SK-N-SH (cell line): ENCODE data around the gene SLC47A1. TPM values are rescaled to one million over a fixed set of nuclear protein-coding genes. Genes with fewer than 3 reads are reported as not detected.

Experiments
- CTCF ChIA-PET: fragments of 300-600, 350-600 bp; formaldehyde crosslinking; extraction: SDS; loops from one replicate; lab custom pipeline; 2021; lab: Yijun Ruan, JAX
- POLR2A ChIA-PET: fragments of 350-600 bp; sonication (Branson Sonifier 250); formaldehyde crosslinking; extraction: SDS; loops from one replicate; lab custom pipeline; 2020; ENCODE audit warnings: antibody characterized with exemption, inconsistent platforms; lab: Yijun Ruan, JAX
- DNase-seq: peaks from one replicate; pipeline ENCODE4 v3.0.0; 2012
- H2AFZ ChIP-seq: fragments of 200-600 bp; sonication (generic); 2 replicates; pipeline ENCODE4 v1.8.1; 2016; ENCODE audit warnings: antibody characterized with exemption, mild to moderate bottlenecking, low read depth
- H3F3A ChIP-seq: fragments of 200-600 bp; sonication (generic); replicated peaks from 2 replicates; pipeline ENCODE3; 2016; ENCODE audit warnings: antibody characterized with exemption, mild to moderate bottlenecking; ENCODE audit not compliant: insufficient read depth
- H3K27ac ChIP-seq, 2 experiments: fragments of 200-500 bp in 1 of 2; fragments of 200-600 bp in 1 of 2; sonication (Bioruptor generic) in 1 of 2; sonication (generic), shearing (Covaris generic) in 1 of 2; 2 replicates each; pipeline versions ENCODE4 v1.5.1 to v1.6.1; 2014 to 2016; ENCODE audit warnings: low read depth in 2 of 2, inconsistent platforms in 1 of 2, low read length in 1 of 2, mild to moderate bottlenecking in 1 of 2, mixed read lengths in 1 of 2
- H3K27me3 ChIP-seq: fragments of 200-600 bp; sonication (generic), shearing (Covaris generic); 2 replicates; pipeline ENCODE4 v1.6.1; 2016; ENCODE audit warnings: mixed run types; ENCODE audit not compliant: insufficient read depth
- H3K36me3 ChIP-seq, 2 experiments: fragments of 200-500 bp in 1 of 2; fragments of 200-600 bp in 1 of 2; sonication (Bioruptor generic) in 1 of 2; sonication (generic) in 1 of 2; replicated peaks in 1 of 2; 2 replicates each; pipeline versions ENCODE3 to v1.5.1; 2014 to 2016; ENCODE audit warnings: low read length in 1 of 2, mild to moderate bottlenecking in 1 of 2; ENCODE audit not compliant: insufficient read depth in 2 of 2, control insufficient read depth in 1 of 2
- H3K4me1 ChIP-seq, 2 experiments: fragments of 200-500 bp in 1 of 2; fragments of 200-600 bp in 1 of 2; sonication (Bioruptor generic) in 1 of 2; sonication (generic), shearing (Covaris generic) in 1 of 2; 2 replicates each; pipeline versions ENCODE4 v1.5.1 to v1.6.1; 2014 to 2016; ENCODE audit warnings: low read depth in 1 of 2, low read length in 1 of 2, mixed run types in 1 of 2; ENCODE audit not compliant: insufficient read depth in 2 of 2, control insufficient read depth in 1 of 2
- H3K4me2 ChIP-seq: fragments of 200-600 bp; sonication (generic), shearing (Covaris generic); 2 replicates; pipeline ENCODE4 v1.6.1; 2017; ENCODE audit warnings: mixed run types
- H3K4me3 ChIP-seq, 2 experiments: fragments of 200-500 bp in 1 of 2; fragments of 200-600 bp in 1 of 2; sonication (Bioruptor generic) in 1 of 2; sonication (generic), shearing (Covaris generic) in 1 of 2; 2 replicates each; pipeline versions ENCODE4 v1.5.1 to v1.8.1; 2014 to 2016; ENCODE audit warnings: low read depth in 2 of 2, inconsistent platforms in 1 of 2, low read length in 1 of 2, mild to moderate bottlenecking in 1 of 2, mixed read lengths in 1 of 2, moderate library complexity in 1 of 2
- H3K79me2 ChIP-seq: fragments of 200-600 bp; sonication (generic); 2 replicates; pipeline ENCODE4 v1.8.1; 2017; ENCODE audit warnings: mild to moderate bottlenecking; ENCODE audit not compliant: insufficient read depth
- H3K9ac ChIP-seq: fragments of 200-600 bp; sonication (generic); 2 replicates; pipeline ENCODE4 v1.6.1; 2017; ENCODE audit warnings: mixed run types
- H3K9me2 ChIP-seq: fragments of 200-600 bp; sonication (generic); 2 replicates; pipeline ENCODE4 v1.6.1; 2017; ENCODE audit warnings: mixed run types
- H3K9me3 ChIP-seq: fragments of 200-600 bp; sonication (generic); 2 replicates; pipeline ENCODE4 v1.6.1; 2017; ENCODE audit warnings: mixed run types, mild to moderate bottlenecking, moderate library complexity
- H4K20me1 ChIP-seq: fragments of 200-600 bp; sonication (generic); 2 replicates; pipeline ENCODE4 v1.6.1; 2017; ENCODE audit warnings: mild to moderate bottlenecking, mixed run types; ENCODE audit not compliant: insufficient read depth
- ELF1 ChIP-seq: IDR thresholded peaks from 2 replicates; pipeline ENCODE4 v1.4.0; 2012
- EZH2phosphoT487 ChIP-seq: fragments of 200-600 bp; sonication (generic); IDR thresholded peaks from 2 replicates; pipeline ENCODE4 v1.6.1; 2017; ENCODE audit warnings: low read depth, mixed run types, mild to moderate bottlenecking, antibody characterized with exemption, moderate library complexity, borderline replicate concordance
- FOSL2 ChIP-seq: IDR thresholded peaks from 2 replicates; pipeline ENCODE4 v1.4.0; 2012; ENCODE audit warnings: low read depth, mild to moderate bottlenecking, moderate library complexity, borderline replicate concordance
- FOXM1 ChIP-seq: IDR thresholded peaks from 2 replicates; pipeline ENCODE4 v1.4.0; 2012; ENCODE audit warnings: low read depth, mild to moderate bottlenecking
- GABPA ChIP-seq: IDR thresholded peaks from 2 replicates; pipeline ENCODE4 v1.4.0; 2012; ENCODE audit warnings: low read depth, mild to moderate bottlenecking
- JUND ChIP-seq: IDR thresholded peaks from 2 replicates; pipeline ENCODE4 v1.4.0; 2012
- MEF2A ChIP-seq: IDR thresholded peaks from 2 replicates; pipeline ENCODE4 v1.4.0; 2012; ENCODE audit warnings: low read depth, borderline replicate concordance
- NFIC ChIP-seq: IDR thresholded peaks from 2 replicates; pipeline ENCODE4 v1.4.0; 2012; ENCODE audit warnings: borderline replicate concordance
- RCOR1 ChIP-seq: fragments of 150-350 bp; IDR thresholded peaks from 2 replicates; pipeline ENCODE4 v1.6.1; 2017; ENCODE audit warnings: antibody characterized with exemption, low read length
- SIN3A ChIP-seq: IDR thresholded peaks from 2 replicates; pipeline ENCODE4 v1.6.1; 2012; ENCODE audit warnings: low read depth, mild to moderate bottlenecking, low read length, moderate library complexity, borderline replicate concordance
- SMC3 ChIP-seq: IDR thresholded peaks from 2 replicates; pipeline ENCODE4 v1.6.1; 2012; ENCODE audit warnings: low read depth, low read length, improper control_type of control experiment
- TCF12 ChIP-seq: IDR thresholded peaks from 2 replicates; pipeline ENCODE4 v1.4.0; 2012
- TEAD4 ChIP-seq: IDR thresholded peaks from 2 replicates; pipeline ENCODE4 v1.4.0; 2012; ENCODE audit warnings: mild to moderate bottlenecking, borderline replicate concordance; ENCODE audit not compliant: insufficient read depth
- YY1 ChIP-seq: IDR thresholded peaks from 2 replicates; pipeline ENCODE4 v1.4.0; 2012; ENCODE audit warnings: low read depth, mild to moderate bottlenecking
- WGBS: methylation state at CpG from one replicate; pipeline ENCODE4 v1.1.6; 2017; ENCODE audit warnings: low lambda C conversion rate; 5-methylcytosine and 5-hydroxymethylcytosine counted together
- polyA plus RNA-seq, 3 experiments: library from polyadenylated mRNA; depleted of rRNA; stranded (reverse); fragments of >200 nt; gene quantifications; 2 replicates each; pipeline ENCODE4 v1.2.3, GENCODE V29; 2012
- TF ChIP-seq, protein P1 (sequence below): fragments of 200-600 bp; sonication (generic); IDR thresholded peaks from 2 replicates; pipeline ENCODE4 v1.6.1; 2017; ENCODE audit warnings: antibody characterized with exemption, mild to moderate bottlenecking, moderate library complexity
- TF ChIP-seq, protein P2 (sequence below): IDR thresholded peaks from 2 replicates; pipeline ENCODE4 v1.4.0; 2012; ENCODE audit warnings: low read depth
- TF ChIP-seq, protein P3 (sequence below): fragments of 150-350 bp; IDR thresholded peaks from 2 replicates; pipeline ENCODE4 v1.6.1; 2017; ENCODE audit warnings: antibody characterized with exemption, low read length, low read depth, borderline replicate concordance

SLC47A1 gene
- polyA plus RNA-seq, 1 of the 3 experiments (the other 2 are of a cell fraction), result 3.5 TPM

DNA sequence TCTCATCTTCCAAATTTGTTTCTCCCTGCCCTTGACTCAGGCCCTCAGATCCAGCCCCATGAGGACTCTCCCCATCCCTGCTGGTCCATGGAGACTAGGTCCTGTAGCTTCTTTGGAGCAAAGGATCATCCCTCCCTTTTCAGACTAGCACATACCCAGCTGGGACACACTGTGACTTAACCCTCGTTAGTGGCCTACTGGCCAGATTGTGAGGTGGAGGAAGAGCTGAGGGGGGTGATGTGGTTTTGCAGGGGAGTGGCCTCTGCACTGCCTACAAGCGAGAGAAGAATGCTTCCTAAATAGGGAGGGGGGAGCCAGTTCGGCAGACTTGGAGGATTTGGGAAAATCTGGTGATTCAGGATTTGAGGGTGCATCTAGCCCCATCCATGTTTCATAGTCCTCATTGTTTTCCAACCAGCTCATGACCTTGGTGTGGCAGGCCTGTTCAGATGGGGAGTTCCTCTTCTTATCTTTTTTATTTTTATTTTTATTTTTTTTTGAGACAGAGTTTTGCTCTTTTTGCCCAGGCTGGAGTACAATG lies 47.8 kb upstream of the SLC47A1 start (continued):
- TF ChIP-seq, protein P1, sequence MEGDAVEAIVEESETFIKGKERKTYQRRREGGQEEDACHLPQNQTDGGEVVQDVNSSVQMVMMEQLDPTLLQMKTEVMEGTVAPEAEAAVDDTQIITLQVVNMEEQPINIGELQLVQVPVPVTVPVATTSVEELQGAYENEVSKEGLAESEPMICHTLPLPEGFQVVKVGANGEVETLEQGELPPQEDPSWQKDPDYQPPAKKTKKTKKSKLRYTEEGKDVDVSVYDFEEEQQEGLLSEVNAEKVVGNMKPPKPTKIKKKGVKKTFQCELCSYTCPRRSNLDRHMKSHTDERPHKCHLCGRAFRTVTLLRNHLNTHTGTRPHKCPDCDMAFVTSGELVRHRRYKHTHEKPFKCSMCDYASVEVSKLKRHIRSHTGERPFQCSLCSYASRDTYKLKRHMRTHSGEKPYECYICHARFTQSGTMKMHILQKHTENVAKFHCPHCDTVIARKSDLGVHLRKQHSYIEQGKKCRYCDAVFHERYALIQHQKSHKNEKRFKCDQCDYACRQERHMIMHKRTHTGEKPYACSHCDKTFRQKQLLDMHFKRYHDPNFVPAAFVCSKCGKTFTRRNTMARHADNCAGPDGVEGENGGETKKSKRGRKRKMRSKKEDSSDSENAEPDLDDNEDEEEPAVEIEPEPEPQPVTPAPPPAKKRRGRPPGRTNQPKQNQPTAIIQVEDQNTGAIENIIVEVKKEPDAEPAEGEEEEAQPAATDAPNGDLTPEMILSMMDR, result no peak
- TF ChIP-seq JUND (no peak), NFIC (no peak), FOSL2 (no peak), TCF12 (no peak), RCOR1 (no peak), SIN3A (no peak), MEF2A (no peak), SMC3 (no peak)
- TF ChIP-seq, protein P2, sequence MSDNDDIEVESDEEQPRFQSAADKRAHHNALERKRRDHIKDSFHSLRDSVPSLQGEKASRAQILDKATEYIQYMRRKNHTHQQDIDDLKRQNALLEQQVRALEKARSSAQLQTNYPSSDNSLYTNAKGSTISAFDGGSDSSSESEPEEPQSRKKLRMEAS, result no peak

DNA sequence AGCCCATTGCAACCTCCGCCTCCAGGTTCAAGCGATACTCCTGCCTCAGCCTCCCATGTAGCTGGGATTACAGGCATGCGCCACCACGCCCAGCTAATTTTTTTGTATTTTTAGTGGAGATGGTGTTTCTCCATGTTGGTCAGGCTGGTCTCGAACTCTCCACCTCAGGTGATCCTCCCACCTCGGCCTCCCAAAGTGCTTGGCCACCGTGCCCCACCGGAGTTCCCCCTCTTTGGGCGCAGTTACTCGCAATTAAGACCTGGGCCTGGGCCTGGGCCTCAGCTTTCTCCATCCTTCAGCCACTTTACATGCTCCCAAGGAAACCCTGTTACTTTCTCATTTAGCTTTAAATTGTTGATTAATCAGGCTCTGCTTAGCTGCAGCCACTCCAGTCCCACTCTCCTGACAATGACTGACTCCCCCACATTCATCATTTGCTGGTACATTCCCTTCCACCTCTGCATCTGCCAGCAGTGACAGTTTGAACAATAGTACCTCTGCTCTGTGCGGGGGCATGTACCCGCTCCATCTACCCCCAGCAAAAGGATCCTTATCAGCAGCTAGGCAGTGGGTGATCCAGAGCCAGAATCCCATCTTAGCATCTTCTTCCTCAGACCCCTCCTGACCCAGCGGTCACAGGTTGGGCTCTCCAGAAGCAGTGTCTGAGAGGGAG lies 47.2 kb upstream of the SLC47A1 start:
- Histone ChIP-seq H3K9ac (no peak overlapping the region), H3K4me3 (no peak overlapping the region), H4K20me1 (no peaks in the 10 kb centered on the region), H3K4me1 (no peaks in the 10 kb centered on the region; a peak in 1 of 4 replicates), H3K9me2 (no peaks in the 10 kb centered on the region), H3K36me3 (no peaks in the 10 kb centered on the region), H3K9me3 (no peaks in the 10 kb centered on the region), H3K4me2 (no peak overlapping the region), H3K27me3 (no peaks in the 10 kb centered on the region), H2AFZ (no peak overlapping the region), H3K27ac (no peak overlapping the region), H3F3A (no peaks in the 10 kb centered on the region), H3K79me2 (no peaks in the 10 kb centered on the region)
- CTCF ChIA-PET, result interaction anchor here (0.9 to 2.4 kb wide), 3 partner anchors 40 to 124 kb away, joined by 3 to 6 read pairs (median 4); partner anchors contain the start of gene B9D1
- no peak for TF ChIP-seq EZH2phosphoT487
- no peak for TF ChIP-seq GABPA
- no peak for TF ChIP-seq NFIC
- no peak for TF ChIP-seq FOXM1
- TF ChIP-seq, protein P2, result no peak
- no peak for TF ChIP-seq YY1
- TF ChIP-seq ELF1, result no peak
- TF ChIP-seq TEAD4, result no peak
- TF ChIP-seq RCOR1, result no peak
- TF ChIP-seq, protein P3, sequence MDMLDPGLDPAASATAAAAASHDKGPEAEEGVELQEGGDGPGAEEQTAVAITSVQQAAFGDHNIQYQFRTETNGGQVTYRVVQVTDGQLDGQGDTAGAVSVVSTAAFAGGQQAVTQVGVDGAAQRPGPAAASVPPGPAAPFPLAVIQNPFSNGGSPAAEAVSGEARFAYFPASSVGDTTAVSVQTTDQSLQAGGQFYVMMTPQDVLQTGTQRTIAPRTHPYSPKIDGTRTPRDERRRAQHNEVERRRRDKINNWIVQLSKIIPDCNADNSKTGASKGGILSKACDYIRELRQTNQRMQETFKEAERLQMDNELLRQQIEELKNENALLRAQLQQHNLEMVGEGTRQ, result no peak
- no peak for DNase-seq
- POLR2A ChIA-PET, result interaction anchor here (0.6 kb wide), 1 partner anchor 16 kb away, joined by 3 read pairs; no protein-coding TSS in a partner anchor
- WGBS, result 91% methylated on average over 13 of the region's 13 CpGs
